ENCODE results near the gene STK39.

The STK39 gene

GRCh38 chr2:168059758-168060157 is 187.6 kb downstream of the STK39 start:
- no peak overlapping the region for H3K4me3 ChIP-seq (ENCODE audit: low read depth, low read length)
- TF ChIP-seq CTCF (IDR thresholded peaks at IDR 0.05; ENCODE audit: insufficient read depth, low read length, missing control alignments): no peak
- CTCF ChIA-PET: interaction anchor here (0.8 kb wide), 1 partner anchor 10 kb away, joined by 4 read pairs; no protein-coding TSS in a partner anchor
- POLR2A ChIA-PET: no interaction called here
- no peak for DNase-seq (ENCODE audit: low read depth, low spot score)

GRCh38 chr2:168058675-168059074 is 188.7 kb downstream of the STK39 start:
- TF ChIP-seq CTCF (IDR thresholded peaks at IDR 0.05; ENCODE audit: insufficient read depth, low read length, missing control alignments): no peak
- CTCF ChIA-PET: no interaction called here
- H3K4me3 ChIP-seq (ENCODE audit: low read depth, low read length): no peak overlapping the region
- DNase-seq (ENCODE audit: low read depth, low spot score): no peak
- POLR2A ChIA-PET: no interaction called here

GRCh38 chr2:168056242-168056787 is 191.1 kb downstream of the STK39 start:
- TF ChIP-seq CTCF (IDR thresholded peaks at IDR 0.05; ENCODE audit: insufficient read depth, low read length, missing control alignments): no peak
- ChIA-PET POLR2A (no interaction called here), CTCF (no interaction called here)
- H3K4me3 ChIP-seq (ENCODE audit: low read depth, low read length): no peak overlapping the region
- no peak for DNase-seq (ENCODE audit: low read depth, low spot score)

GRCh38 chr2:168054657-168055056 is 192.7 kb downstream of the STK39 start:
- ChIA-PET POLR2A (no interaction called here), CTCF (no interaction called here)
- DNase-seq (ENCODE audit: low read depth, low spot score): no peak
- TF ChIP-seq CTCF (IDR thresholded peaks at IDR 0.05; ENCODE audit: insufficient read depth, low read length, missing control alignments): no peak
- H3K4me3 ChIP-seq (ENCODE audit: low read depth, low read length): no peak overlapping the region

GRCh38 chr2:168053676-168054075 is 193.7 kb downstream of the STK39 start:
- DNase-seq (ENCODE audit: low read depth, low spot score): no peak
- TF ChIP-seq CTCF (IDR thresholded peaks at IDR 0.05; ENCODE audit: insufficient read depth, low read length, missing control alignments): no peak
- H3K4me3 ChIP-seq (ENCODE audit: low read depth, low read length): no peak overlapping the region
- CTCF ChIA-PET: no interaction called here
- POLR2A ChIA-PET: no interaction called here

DNA sequence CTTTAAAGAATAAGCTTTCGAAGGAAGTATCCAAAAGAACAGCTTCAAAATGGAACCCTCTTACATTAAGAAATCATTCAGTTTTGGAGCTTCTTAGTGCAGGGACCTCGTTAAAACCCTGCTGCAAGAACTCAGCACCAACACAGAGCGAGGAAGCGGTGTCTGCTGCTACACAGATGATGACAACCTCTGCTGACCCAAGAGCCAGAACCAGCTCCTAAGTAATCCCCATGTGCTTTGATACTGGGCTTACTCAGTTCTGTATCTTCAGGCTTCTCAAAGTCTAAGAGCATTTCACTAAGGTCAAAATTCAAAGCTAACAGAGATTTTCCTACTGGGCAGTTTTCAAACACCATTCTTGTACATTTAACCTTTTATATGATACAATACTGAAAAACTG is 194.6 kb downstream of the STK39 start:
- ChIA-PET POLR2A (no interaction called here), CTCF (interaction anchor here (1.4 kb wide), 1 partner anchor 11 kb away, joined by 3 read pairs; no protein-coding TSS in a partner anchor)
- no peak for DNase-seq (ENCODE audit: low read depth, low spot score)
- H3K4me3 ChIP-seq (ENCODE audit: low read depth, low read length): no peak overlapping the region
- TF ChIP-seq CTCF (IDR thresholded peaks at IDR 0.05; ENCODE audit: insufficient read depth, low read length, missing control alignments): no peak
